SU-DHL-6 (cell line): ENCODE results near the gene DPP3.
"Not testable (repeated sequence)": the region's sequence is repeated elsewhere in the genome, so short reads cannot be mapped to it uniquely, and the experiment has no call there.

Source experiments
- EZH2phosphoT487 ChIP-seq: fragments of 200-600 bp; sonication (generic), shearing (Covaris generic); conservative IDR thresholded peaks from 2 replicates; pipeline ENCODE4 v1.6.1; 2018; ENCODE audit warnings: mild to moderate bottlenecking, antibody characterized with exemption, low read length, moderate library complexity, mixed read lengths
- TF ChIP-seq, protein P1 (sequence below): fragments of 200-600 bp; sonication (generic); IDR thresholded peaks from one replicate; pipeline ENCODE4 v1.5.1; 2017; ENCODE audit warnings: antibody characterized with exemption, mild to moderate bottlenecking, low read length, moderate library complexity; ENCODE audit not compliant: insufficient read depth, poor library complexity, severe bottlenecking

GRCh38 chr11:66440940-66441282, 39.3 kb upstream of the DPP3 start:
- TF ChIP-seq, protein P1, sequence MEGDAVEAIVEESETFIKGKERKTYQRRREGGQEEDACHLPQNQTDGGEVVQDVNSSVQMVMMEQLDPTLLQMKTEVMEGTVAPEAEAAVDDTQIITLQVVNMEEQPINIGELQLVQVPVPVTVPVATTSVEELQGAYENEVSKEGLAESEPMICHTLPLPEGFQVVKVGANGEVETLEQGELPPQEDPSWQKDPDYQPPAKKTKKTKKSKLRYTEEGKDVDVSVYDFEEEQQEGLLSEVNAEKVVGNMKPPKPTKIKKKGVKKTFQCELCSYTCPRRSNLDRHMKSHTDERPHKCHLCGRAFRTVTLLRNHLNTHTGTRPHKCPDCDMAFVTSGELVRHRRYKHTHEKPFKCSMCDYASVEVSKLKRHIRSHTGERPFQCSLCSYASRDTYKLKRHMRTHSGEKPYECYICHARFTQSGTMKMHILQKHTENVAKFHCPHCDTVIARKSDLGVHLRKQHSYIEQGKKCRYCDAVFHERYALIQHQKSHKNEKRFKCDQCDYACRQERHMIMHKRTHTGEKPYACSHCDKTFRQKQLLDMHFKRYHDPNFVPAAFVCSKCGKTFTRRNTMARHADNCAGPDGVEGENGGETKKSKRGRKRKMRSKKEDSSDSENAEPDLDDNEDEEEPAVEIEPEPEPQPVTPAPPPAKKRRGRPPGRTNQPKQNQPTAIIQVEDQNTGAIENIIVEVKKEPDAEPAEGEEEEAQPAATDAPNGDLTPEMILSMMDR = not testable (repeated sequence)
- not testable (repeated sequence) for TF ChIP-seq EZH2phosphoT487
